Fibroblast of lung (primary cell): ENCODE results near the gene TM9SF2. TPM values are rescaled to one million over a fixed set of nuclear protein-coding genes. Genes with fewer than 3 reads are reported as not detected.
"Not testable (repeated sequence)": the region's sequence is repeated elsewhere in the genome, so short reads cannot be mapped to it uniquely, and the experiment has no call there.

ENCODE experiments used
- DNase-seq, 2 donors: peaks; one replicate each; pipeline versions ENCODE4 v3.0.0 to v3.0.0-alpha.2; 2010; ENCODE audit warnings: low read depth in 2 of 2
- H2AFZ ChIP-seq: 2 replicates; pipeline ENCODE4 v1.5.1; 2012; ENCODE audit warnings: low read length, control low read depth, inconsistent platforms
- H3K27ac ChIP-seq: 2 replicates; pipeline ENCODE4 v1.5.1; 2011; ENCODE audit warnings: low read length, control low read depth; ENCODE audit not compliant: insufficient read depth
- H3K27me3 ChIP-seq: 2 replicates; pipeline ENCODE4 v1.5.1; 2011; ENCODE audit warnings: mild to moderate bottlenecking, low read length; ENCODE audit not compliant: control insufficient read depth, insufficient read depth
- H3K36me3 ChIP-seq: 2 replicates; pipeline ENCODE4 v1.5.1; 2011; ENCODE audit warnings: low read length; ENCODE audit not compliant: control insufficient read depth, insufficient read depth
- H3K4me1 ChIP-seq: 2 replicates; pipeline ENCODE4 v1.5.1; 2011; ENCODE audit warnings: low read length; ENCODE audit not compliant: control insufficient read depth, insufficient read depth; ENCODE audit errors: extremely low read depth
- H3K4me2 ChIP-seq: 2 replicates; pipeline ENCODE4 v1.5.1; 2011; ENCODE audit warnings: low read length, control low read depth; ENCODE audit not compliant: insufficient read depth; ENCODE audit errors: extremely low read depth
- H3K4me3 ChIP-seq, 4 experiments: fragments of 200-600 bp in 1 of 4; sonication (generic) in 1 of 4; replicated peaks in 1 of 4; 2 replicates each; pipeline ENCODE4 v1.5.1; 2011 to 2016; ENCODE audit warnings: low read length in 4 of 4, low read depth in 3 of 4, mild to moderate bottlenecking in 3 of 4, control low read depth in 2 of 4, inconsistent platforms in 1 of 4, mixed read lengths in 1 of 4; ENCODE audit not compliant: insufficient read depth in 1 of 4; ENCODE audit errors: control extremely low read depth in 1 of 4
- H3K79me2 ChIP-seq: 2 replicates; pipeline ENCODE4 v1.5.1; 2012; ENCODE audit warnings: mild to moderate bottlenecking, low read length, inconsistent platforms; ENCODE audit not compliant: control insufficient read depth, insufficient read depth
- H3K9ac ChIP-seq: 2 replicates; pipeline ENCODE4 v1.5.1; 2011; ENCODE audit warnings: mild to moderate bottlenecking, low read length, control low read depth; ENCODE audit not compliant: insufficient read depth
- H3K9me3 ChIP-seq: 2 replicates; pipeline ENCODE4 v1.5.1; 2012; ENCODE audit warnings: low read depth, low read length; ENCODE audit not compliant: control insufficient read depth, insufficient read depth
- H4K20me1 ChIP-seq: 2 replicates; pipeline ENCODE4 v1.5.1; 2011; ENCODE audit warnings: low read length; ENCODE audit not compliant: control insufficient read depth, insufficient read depth; ENCODE audit errors: extremely low read depth
- EZH2 ChIP-seq: IDR thresholded peaks from 2 replicates; pipeline ENCODE4 v1.5.1; 2012; ENCODE audit warnings: low read length, control low read depth, mild to moderate bottlenecking; ENCODE audit errors: missing control alignments
- polyA plus RNA-seq, 2 donors: library from polyadenylated mRNA; depleted of rRNA in 1 of 2; stranded (reverse) in 1 of 2; unstranded in 1 of 2; fragments of >200 nt; gene quantifications; 2 replicates each; pipeline ENCODE4 v1.2.1, GENCODE V29; 2011 to 2012; ENCODE audit warnings: missing spikeins in 1 of 2
- total RNA-seq: library from RNA; depleted of rRNA; stranded (reverse); fragments of >200 nt; gene quantifications from 2 replicates; pipeline ENCODE4 v1.2.1, GENCODE V29; 2014
- TF ChIP-seq, protein P1 (sequence below), 2 donors: IDR thresholded peaks in 1 of 2; conservative IDR thresholded peaks in 1 of 2; 1 replicate in 1 of 2; 2 replicates in 1 of 2; pipeline ENCODE4 v1.5.1; 2011 to 2012; ENCODE audit warnings: low read length in 2 of 2, control low read depth in 1 of 2, inconsistent platforms in 1 of 2, low read depth in 1 of 2, mild to moderate bottlenecking in 1 of 2

Gene TM9SF2
- total and polyA plus RNA-seq, 2 donors (not counting 1 experiment from before 2014, with no cell fraction given): 109 to 149 TPM

- no peaks in the 10 kb centered on the region for H3K9me3 ChIP-seq
Measured at GRCh38 chr13:99565478-99566124, 64.3 kb downstream of the TM9SF2 start.

DNA sequence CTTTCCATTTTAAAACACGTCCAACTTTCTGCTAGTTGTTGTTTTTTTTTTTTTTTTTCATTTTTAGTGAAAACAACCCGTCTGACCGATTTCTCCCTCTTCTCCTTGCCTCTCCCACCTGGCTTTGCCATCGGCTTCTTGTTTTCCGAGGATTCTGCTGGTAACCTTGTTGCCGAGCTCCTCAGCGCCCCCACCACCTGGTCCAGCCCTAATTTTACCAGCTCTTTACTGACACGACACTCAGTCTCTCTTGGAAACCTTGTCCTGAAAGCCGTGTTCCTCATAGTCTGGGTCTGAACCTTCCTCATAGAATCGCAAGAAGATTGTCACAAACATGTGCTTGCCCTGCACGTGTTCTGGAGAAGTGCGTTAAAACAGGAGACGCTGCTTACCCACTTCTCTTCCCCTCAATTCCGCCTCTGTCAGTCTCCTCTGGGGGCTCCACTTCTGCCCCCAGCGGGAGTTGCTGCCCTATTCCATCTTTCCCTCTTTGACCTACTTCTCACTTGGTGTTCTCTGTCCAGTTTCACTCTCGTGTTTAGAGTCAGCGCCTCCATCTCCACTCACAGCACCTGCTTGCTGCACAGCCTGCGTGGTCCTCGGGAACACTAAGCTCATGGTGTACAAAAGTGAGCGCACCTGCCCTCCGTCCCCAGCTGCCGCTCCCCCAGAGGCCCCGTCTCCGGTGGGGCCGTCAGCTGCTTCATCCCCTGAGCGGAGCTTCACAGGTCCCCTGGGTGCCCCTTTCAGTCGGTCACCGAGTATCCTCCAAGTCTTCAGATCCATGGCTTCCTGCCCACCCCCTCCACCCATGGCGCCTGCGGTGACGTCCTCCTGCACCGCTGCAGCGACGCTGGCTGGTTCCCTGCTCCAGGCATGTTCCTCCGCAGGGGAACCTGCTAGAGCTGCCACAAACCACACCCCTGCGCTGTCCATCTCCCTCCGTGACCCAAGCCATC is 65.1 kb downstream of the TM9SF2 start:
- Histone ChIP-seq H3K79me2 (no peaks in the 10 kb centered on the region), H3K4me3 (no peak overlapping the region), H2AFZ (no peak overlapping the region), H3K36me3 (no peaks in the 10 kb centered on the region), H3K4me2 (no peak overlapping the region), H3K27me3 (no peaks in the 10 kb centered on the region), H3K4me1 (no peaks in the 10 kb centered on the region), H3K9me3 (no peaks in the 10 kb centered on the region), H4K20me1 (no peaks in the 10 kb centered on the region), H3K27ac (no peak overlapping the region), H3K9ac (no peak overlapping the region)
- DNase-seq: no peak
- TF ChIP-seq, protein P1, sequence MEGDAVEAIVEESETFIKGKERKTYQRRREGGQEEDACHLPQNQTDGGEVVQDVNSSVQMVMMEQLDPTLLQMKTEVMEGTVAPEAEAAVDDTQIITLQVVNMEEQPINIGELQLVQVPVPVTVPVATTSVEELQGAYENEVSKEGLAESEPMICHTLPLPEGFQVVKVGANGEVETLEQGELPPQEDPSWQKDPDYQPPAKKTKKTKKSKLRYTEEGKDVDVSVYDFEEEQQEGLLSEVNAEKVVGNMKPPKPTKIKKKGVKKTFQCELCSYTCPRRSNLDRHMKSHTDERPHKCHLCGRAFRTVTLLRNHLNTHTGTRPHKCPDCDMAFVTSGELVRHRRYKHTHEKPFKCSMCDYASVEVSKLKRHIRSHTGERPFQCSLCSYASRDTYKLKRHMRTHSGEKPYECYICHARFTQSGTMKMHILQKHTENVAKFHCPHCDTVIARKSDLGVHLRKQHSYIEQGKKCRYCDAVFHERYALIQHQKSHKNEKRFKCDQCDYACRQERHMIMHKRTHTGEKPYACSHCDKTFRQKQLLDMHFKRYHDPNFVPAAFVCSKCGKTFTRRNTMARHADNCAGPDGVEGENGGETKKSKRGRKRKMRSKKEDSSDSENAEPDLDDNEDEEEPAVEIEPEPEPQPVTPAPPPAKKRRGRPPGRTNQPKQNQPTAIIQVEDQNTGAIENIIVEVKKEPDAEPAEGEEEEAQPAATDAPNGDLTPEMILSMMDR (conservative IDR thresholded peaks at IDR 0.05 in 1 of 2, IDR thresholded peaks at IDR 0.05 in 1 of 2; ENCODE audit: low read depth in 1 of 2, low read length in 2 of 2): no peak
- TF ChIP-seq EZH2: no peak

More at GRCh38 chr13:99565478-99566124, 64.3 kb downstream of the TM9SF2 start:
- no peaks in the 10 kb centered on the region for H3K27me3 ChIP-seq
- H3K4me1 ChIP-seq: no peaks in the 10 kb centered on the region
- H4K20me1 ChIP-seq: no peaks in the 10 kb centered on the region
- no peaks in the 10 kb centered on the region for H3K79me2 ChIP-seq
- no peak overlapping the region for H3K4me3 ChIP-seq
- DNase-seq: peak in 1 of 2 donors; percentile 5
- no peak overlapping the region for H3K27ac ChIP-seq
- no peaks in the 10 kb centered on the region for H3K36me3 ChIP-seq
- no peak for TF ChIP-seq EZH2
- TF ChIP-seq, protein P1 (conservative IDR thresholded peaks at IDR 0.05 in 1 of 2, IDR thresholded peaks at IDR 0.05 in 1 of 2; ENCODE audit: low read depth in 1 of 2, low read length in 2 of 2): no peak
- no peak overlapping the region for H2AFZ ChIP-seq
- no peak overlapping the region for H3K9ac ChIP-seq
- H3K4me2 ChIP-seq: no peak overlapping the region

- not testable (repeated sequence) for H3K27me3 ChIP-seq, H3K9me3 ChIP-seq, H3K9ac ChIP-seq, H3K4me1 ChIP-seq, H4K20me1 ChIP-seq, H3K36me3 ChIP-seq, H3K79me2 ChIP-seq, H2AFZ ChIP-seq, H3K4me2 ChIP-seq, H3K4me3 ChIP-seq, DNase-seq, H3K27ac ChIP-seq
Measured at GRCh38 chr13:99568901-99569300, 67.6 kb downstream of the TM9SF2 start.
